Small intestine (tissue), 7 donors: ENCODE measurements around the gene TMEM242. TPM values are rescaled to one million over a fixed set of nuclear protein-coding genes. Genes with fewer than 3 reads are reported as not detected.
A peak's percentile ranks its signal among the peaks of the same experiment; 100 is the strongest.

ENCODE experiments used
- DNase-seq, 2 donors: peaks; one replicate each; pipeline versions ENCODE4 v3.0.0 to v3.0.0-alpha.2; 2013
- FAIRE-seq: peaks from 2 replicates; lab custom pipeline; 2012; peaks lifted over from hg19 to GRCh38; lab: Jason Lieb, UNC
- H3K27ac ChIP-seq, 3 donors: one replicate each; pipeline ENCODE4 v1.5.1; 2013; ENCODE audit warnings: low read length in 2 of 3, mild to moderate bottlenecking in 2 of 3, control low read depth in 1 of 3, inconsistent platforms in 1 of 3, low read depth in 1 of 3, moderate library complexity in 1 of 3
- H3K27me3 ChIP-seq, 3 donors: one replicate each; pipeline ENCODE4 v1.6.1; 2013; ENCODE audit warnings: low read length in 3 of 3, inconsistent platforms in 1 of 3; ENCODE audit not compliant: control insufficient read depth in 3 of 3, insufficient read depth in 3 of 3
- H3K36me3 ChIP-seq, 3 donors: one replicate each; pipeline ENCODE4 v1.6.1; 2013; ENCODE audit warnings: low read length in 3 of 3, inconsistent platforms in 1 of 3, low read depth in 1 of 3, mild to moderate bottlenecking in 1 of 3, moderate library complexity in 1 of 3; ENCODE audit not compliant: control insufficient read depth in 3 of 3, insufficient read depth in 2 of 3
- H3K4me1 ChIP-seq, 3 donors: one replicate each; pipeline ENCODE4 v1.6.1; 2013; ENCODE audit warnings: low read length in 2 of 3, inconsistent platforms in 1 of 3, low read depth in 1 of 3, mild to moderate bottlenecking in 1 of 3, moderate library complexity in 1 of 3; ENCODE audit not compliant: control insufficient read depth in 3 of 3, insufficient read depth in 2 of 3
- H3K4me3 ChIP-seq, 3 donors: one replicate each; pipeline ENCODE4 v1.5.1; 2013; ENCODE audit warnings: low read length in 3 of 3, control low read depth in 1 of 3, inconsistent platforms in 1 of 3, low read depth in 1 of 3, mild to moderate bottlenecking in 1 of 3, moderate library complexity in 1 of 3
- H3K9me3 ChIP-seq, 2 donors: one replicate each; pipeline ENCODE4 v1.6.1; 2013; ENCODE audit warnings: low read depth in 1 of 2, low read length in 1 of 2; ENCODE audit not compliant: control insufficient read depth in 2 of 2, insufficient read depth in 1 of 2
- WGBS, 3 donors: extraction: QIAGEN DNeasy Blood & Tissue Kit; methylation state at CpG; one replicate each; pipeline ENCODE4 v1.1.7; 2013; 5-methylcytosine and 5-hydroxymethylcytosine counted together
- polyA plus RNA-seq, 4 donors: library from polyadenylated mRNA; stranded (reverse) in 3 of 4; unstranded in 1 of 4; fragments of 200-250 nt in 3 of 4; fragments of 120-200 nt in 1 of 4; gene quantifications; one replicate each; pipeline versions ENCODE4 v1.2.1 to v1.2.3, GENCODE V29; 2013
- donor health status: healthy with polysubstance abuse.
- donor health status: control.
- donor health status: control.
- donor health status: Bipolar disorder and iron deficiency.
- donor health status: healthy.

TMEM242 gene
- polyA plus RNA-seq, 4 donors, result 3.8 to 9.5 (median 5.7) TPM

DNA sequence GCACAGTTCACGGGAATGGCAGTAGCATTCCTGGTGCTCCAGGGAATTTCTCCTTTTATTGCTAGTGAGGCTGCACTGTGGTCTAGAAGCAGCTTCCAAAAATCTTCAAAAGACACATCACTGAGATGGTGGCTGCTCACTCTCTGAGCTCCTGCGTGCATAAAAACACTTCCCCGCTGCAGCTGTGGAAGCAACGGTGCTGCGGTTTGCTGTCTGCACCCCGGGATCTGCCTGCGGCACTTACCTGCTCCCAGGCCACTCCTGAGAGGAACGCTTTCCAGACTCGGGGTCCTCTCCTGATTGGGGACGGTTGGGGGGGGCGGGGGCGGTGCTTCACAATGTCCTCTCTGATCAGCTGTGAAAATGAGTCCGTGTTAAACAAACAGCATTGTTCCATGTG is 77.9 kb downstream of the TMEM242 start:
- H3K36me3 ChIP-seq, result no peaks in the 10 kb centered on the region
- H3K27me3 ChIP-seq, result peaks cover 0 to 3% (median 0%) of the 10 kb centered on the region in 3 donors
- H3K4me1 ChIP-seq, result peaks cover 0 to 10% (median 2%) of the 10 kb centered on the region in 3 donors
- FAIRE-seq (no peak), DNase-seq (no peak)
- H3K27ac ChIP-seq, result no peak overlapping the region
- 74 to 76% (median 75%) methylated on average over 13 of the region's 13 CpGs for WGBS, 3 donors
- H3K9me3 ChIP-seq, result peaks cover 0 to 9% of the 10 kb centered on the region in 2 donors
- no peak overlapping the region for H3K4me3 ChIP-seq

DNA sequence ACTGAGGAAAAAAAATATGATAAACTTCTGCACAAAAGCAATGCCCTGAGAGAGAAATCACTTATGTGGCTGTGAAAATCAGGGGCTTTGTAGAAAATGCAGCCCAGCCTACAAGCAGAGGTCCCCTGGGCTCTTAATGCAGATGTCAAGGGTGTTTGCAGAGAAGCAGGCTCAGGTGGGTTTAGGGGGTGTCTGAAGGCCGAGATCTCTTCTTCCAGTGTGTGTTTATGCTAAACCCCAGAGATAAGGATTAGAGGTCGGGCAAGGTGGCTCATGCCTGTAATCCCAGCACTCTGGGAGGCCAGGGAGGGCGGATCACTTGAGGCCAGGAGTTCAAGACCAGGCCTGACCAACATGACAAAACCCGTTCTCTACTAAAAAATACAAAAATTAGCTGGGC is 78.5 kb downstream of the TMEM242 start:
- no peak for FAIRE-seq

DNA sequence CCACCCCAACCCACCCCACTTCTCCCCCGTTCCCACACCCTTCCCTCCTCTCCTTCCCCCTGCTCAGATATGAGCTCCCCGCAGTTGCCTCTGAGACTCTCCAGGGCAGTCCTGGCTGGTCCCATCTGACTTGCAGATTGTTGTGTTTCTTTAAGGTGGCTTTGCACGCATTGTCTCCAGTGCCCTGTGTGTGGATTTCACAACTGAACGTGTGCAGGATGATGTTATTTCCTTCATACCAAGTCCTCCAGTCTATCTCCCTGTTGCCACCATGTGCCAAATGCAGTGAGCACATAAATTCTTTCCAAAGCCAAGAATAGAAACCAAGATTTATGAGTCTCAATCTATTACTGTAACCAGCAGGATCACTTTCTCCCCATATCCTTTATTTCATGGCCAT is 79.1 kb downstream of the TMEM242 start:
- 56 to 71% (median 60%) methylated on average over 4 of the region's 4 CpGs for WGBS, 3 donors

More for the DNA sequence above, 78.5 kb downstream of the TMEM242 start:
- H3K27me3 ChIP-seq, result peaks cover 0 to 3% (median 0%) of the 10 kb centered on the region in 3 donors
- H3K4me1 ChIP-seq, result peaks cover 0 to 15% (median 7%) of the 10 kb centered on the region in 3 donors
- no peak overlapping the region for H3K4me3 ChIP-seq
- H3K27ac ChIP-seq, result no peak overlapping the region
- H3K9me3 ChIP-seq, result peaks cover 0 to 9% of the 10 kb centered on the region in 2 donors
- no peak for DNase-seq
- no peaks in the 10 kb centered on the region for H3K36me3 ChIP-seq
- 56 to 78% (median 67%) methylated on average over 4 of the region's 4 CpGs for WGBS, 3 donors

DNA sequence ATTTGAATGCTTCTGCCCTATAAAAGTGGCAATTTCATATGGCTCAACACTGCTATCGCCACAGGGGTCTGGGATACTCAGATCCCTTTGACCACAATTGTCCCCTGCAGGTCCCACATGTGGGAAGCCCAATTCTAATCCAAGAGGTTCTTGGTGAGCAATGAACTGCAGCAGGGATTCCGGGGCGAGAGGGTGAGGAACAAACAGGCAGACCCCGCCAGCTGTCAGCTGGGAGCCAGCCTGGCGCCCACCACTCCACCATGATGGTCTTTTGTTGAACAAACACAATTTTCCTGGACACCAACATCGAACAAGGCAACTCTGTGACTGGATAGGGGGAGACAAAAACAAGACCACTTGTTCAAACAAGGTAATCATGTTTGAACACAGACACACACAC is 80.5 kb downstream of the TMEM242 start:
- no peak overlapping the region for H3K4me3 ChIP-seq
- peak overlapping the region in 1 of 3 donors; percentile 82 for H3K27ac ChIP-seq
- DNase-seq (no peak), FAIRE-seq (no peak)
- 94 to 95% (median 94%) methylated on average over 6 of the region's 6 CpGs for WGBS, 3 donors
- H3K27me3 ChIP-seq, result peaks cover 0 to 7% (median 0%) of the 10 kb centered on the region in 3 donors
- H3K9me3 ChIP-seq, result peaks cover 0 to 5% of the 10 kb centered on the region in 2 donors
- H3K4me1 ChIP-seq, result peaks cover 0 to 15% (median 7%) of the 10 kb centered on the region in 3 donors
- no peaks in the 10 kb centered on the region for H3K36me3 ChIP-seq

More for the DNA sequence above, 79.1 kb downstream of the TMEM242 start:
- no peaks in the 10 kb centered on the region for H3K36me3 ChIP-seq
- no peak for DNase-seq
- no peak overlapping the region for H3K27ac ChIP-seq
- H3K4me3 ChIP-seq, result no peak overlapping the region
- H3K4me1 ChIP-seq, result peaks cover 0 to 15% (median 7%) of the 10 kb centered on the region in 3 donors
- H3K9me3 ChIP-seq, result peaks cover 0 to 9% of the 10 kb centered on the region in 2 donors
- FAIRE-seq, result no peak
- peaks cover 0 to 3% (median 0%) of the 10 kb centered on the region in 3 donors for H3K27me3 ChIP-seq

DNA sequence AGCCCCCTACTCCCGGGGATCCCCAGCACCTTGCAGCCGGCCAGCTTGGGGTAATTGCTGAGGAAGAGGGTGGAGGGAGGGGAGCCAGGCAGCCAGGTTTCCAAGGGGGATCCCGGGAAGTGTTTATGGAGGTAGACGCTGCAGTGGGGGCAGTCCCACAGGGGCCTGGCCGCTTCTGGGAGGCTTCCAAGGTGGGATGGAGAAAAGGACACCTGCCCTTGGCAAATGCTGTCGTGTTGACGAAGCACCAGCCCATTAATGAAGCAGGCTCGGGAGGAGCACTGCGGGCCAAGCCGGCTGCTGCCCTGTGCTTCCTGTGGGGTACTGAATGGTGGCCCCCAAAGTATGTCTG is 82.4 kb downstream of the TMEM242 start:
- peaks cover 2 to 15% (median 7%) of the 10 kb centered on the region in 3 donors for H3K4me1 ChIP-seq
- peak overlapping the region in 1 of 3 donors; percentile 82 for H3K27ac ChIP-seq
- FAIRE-seq, result no peak
- peaks cover 0 to 22% (median 0%) of the 10 kb centered on the region in 3 donors for H3K27me3 ChIP-seq
- peaks cover 0 to 5% of the 10 kb centered on the region in 2 donors for H3K9me3 ChIP-seq
- no peaks in the 10 kb centered on the region for H3K36me3 ChIP-seq
- WGBS, 3 donors, result 75 to 81% (median 79%) methylated on average over 10 of the region's 10 CpGs
- H3K4me3 ChIP-seq, result no peak overlapping the region
- no peak for DNase-seq

DNA sequence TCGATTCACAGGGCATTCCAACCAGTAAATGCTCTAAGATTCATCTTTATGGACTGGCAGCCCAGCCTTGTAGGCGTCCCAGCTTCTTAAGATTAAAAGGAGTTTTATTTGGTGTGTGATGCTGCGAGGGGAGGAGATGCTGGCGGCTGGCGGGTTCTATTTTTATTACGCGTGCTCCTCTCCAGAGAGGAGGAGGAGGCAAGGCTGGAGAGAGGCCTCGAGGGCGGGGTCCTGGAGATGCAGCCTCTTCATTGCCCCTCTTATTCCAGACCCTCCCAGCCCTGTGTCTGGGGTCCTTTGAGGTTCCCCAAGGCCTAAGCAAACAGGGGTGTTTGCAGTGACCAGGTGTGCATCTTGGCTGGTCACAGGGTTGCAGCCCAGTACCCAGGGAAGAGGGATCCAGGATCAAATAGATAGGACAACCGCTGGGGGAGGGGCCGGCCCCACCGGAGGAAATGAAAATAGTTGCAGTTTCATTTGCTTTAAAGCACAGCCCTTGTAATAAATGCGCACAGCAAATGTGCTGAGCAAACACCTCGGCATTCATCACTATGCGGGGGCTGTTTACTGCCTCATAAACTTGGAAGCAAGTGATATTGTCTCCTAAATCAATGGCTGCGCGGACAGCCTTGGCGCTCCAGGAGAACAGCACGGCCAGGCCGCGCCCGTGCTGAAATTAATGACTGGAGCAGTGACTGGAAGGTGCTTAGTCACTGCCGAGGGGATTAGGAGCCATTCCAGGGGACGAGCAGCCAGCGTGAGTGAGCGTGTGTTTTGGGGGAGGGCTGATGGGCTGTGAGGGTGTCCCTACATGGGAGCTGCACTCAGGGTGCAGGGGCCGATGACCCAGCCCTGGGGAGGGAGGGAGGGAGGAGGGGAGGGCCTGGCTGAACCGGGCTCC is 83.0 kb downstream of the TMEM242 start:
- peaks cover 0 to 28% (median 0%) of the 10 kb centered on the region in 3 donors for H3K27me3 ChIP-seq
- H3K4me3 ChIP-seq, result peak overlapping the region in 2 of 3 donors; percentile 14 to 32
- no peak for FAIRE-seq
- 12 to 32% (median 22%) methylated on average over 27 to 28 of the region's 28 CpGs for WGBS, 3 donors
- H3K4me1 ChIP-seq, result peaks cover 2 to 15% (median 10%) of the 10 kb centered on the region in 3 donors
- H3K27ac ChIP-seq, result peak overlapping the region in 1 of 3 donors; percentile 82
- DNase-seq, result peak; percentile 55 to 71
- H3K36me3 ChIP-seq, result no peaks in the 10 kb centered on the region
- H3K9me3 ChIP-seq, result peaks cover 0 to 5% of the 10 kb centered on the region in 2 donors

DNA sequence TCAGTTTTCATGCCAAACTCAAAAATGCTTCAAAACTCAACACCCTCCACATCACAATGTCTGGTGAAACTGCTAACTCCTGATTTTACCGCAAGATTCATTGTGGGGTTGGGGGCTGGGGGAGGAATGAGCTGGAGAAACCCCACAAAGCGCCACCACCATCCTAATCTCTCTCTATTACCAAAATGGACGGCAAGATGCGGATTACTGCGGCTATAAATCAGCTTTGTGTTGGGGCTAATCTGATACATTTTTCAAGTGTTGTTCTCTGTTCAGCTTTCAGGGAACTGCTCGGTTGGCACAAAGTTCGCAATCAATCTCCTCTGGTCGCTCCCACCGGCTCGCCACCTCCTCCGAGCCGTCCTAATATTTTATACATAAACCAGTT is 83.7 kb downstream of the TMEM242 start:
- Histone ChIP-seq H3K27ac (peak overlapping the region in 1 of 3 donors; percentile 82), H3K9me3 (peaks cover 0 to 5% of the 10 kb centered on the region in 2 donors), H3K36me3 (no peaks in the 10 kb centered on the region), H3K4me1 (peaks cover 2 to 15% (median 10%) of the 10 kb centered on the region in 3 donors), H3K27me3 (peaks cover 0 to 34% (median 0%) of the 10 kb centered on the region in 3 donors), H3K4me3 (no peak overlapping the region)
- DNase-seq (no peak), FAIRE-seq (no peak)
- WGBS, 3 donors, result 49 to 66% (median 63%) methylated on average over 12 of the region's 12 CpGs
